Measurements from ENCODE around the gene PIK3R5. TPM values are rescaled to one million over a fixed set of nuclear protein-coding genes. Genes with fewer than 3 reads are reported as not detected.

The PIK3R5 gene
- total and polyA plus RNA-seq, 3 donors from 2014 or later = 6.1 to 14.0 (median 7.4) TPM

DNA sequence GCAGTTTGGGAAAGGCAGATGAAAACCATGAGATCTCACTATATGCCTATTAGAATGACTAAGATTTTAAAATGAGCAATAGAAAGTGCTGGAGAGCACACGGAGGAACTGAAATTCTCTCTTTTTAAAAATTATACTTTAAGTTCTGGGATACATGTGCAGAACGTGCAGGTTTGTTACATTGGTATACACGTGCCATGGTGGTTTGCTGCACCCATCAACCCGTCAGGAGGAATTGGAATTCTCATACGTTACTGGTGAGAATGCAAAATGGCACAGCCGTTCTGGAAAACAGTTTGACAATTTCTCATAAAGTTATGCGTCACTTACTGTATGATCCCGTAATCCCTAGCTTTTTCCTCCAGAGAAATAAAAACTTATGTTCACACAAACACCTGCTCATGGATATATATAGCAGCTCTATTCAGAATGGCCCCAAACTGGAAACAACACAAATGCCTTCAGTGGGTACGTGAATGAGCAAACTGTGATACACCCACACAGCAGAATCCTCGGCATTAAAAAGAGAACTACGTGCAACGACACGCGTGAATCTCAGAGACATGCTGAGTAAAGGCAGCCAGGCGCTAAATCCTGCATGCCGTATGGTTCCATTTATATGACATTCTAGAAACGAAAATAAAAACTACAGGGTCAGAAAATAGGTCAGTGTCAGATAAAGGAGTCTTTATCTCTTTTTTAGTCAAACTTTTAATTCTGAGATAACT, 109.9 kb downstream of the PIK3R5 start:
- no peak overlapping the region for H3K4me3 ChIP-seq
- TF ChIP-seq, protein P1, sequence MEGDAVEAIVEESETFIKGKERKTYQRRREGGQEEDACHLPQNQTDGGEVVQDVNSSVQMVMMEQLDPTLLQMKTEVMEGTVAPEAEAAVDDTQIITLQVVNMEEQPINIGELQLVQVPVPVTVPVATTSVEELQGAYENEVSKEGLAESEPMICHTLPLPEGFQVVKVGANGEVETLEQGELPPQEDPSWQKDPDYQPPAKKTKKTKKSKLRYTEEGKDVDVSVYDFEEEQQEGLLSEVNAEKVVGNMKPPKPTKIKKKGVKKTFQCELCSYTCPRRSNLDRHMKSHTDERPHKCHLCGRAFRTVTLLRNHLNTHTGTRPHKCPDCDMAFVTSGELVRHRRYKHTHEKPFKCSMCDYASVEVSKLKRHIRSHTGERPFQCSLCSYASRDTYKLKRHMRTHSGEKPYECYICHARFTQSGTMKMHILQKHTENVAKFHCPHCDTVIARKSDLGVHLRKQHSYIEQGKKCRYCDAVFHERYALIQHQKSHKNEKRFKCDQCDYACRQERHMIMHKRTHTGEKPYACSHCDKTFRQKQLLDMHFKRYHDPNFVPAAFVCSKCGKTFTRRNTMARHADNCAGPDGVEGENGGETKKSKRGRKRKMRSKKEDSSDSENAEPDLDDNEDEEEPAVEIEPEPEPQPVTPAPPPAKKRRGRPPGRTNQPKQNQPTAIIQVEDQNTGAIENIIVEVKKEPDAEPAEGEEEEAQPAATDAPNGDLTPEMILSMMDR (IDR thresholded peaks at IDR 0.05) = no peak
- TF ChIP-seq POLR2A (IDR thresholded peaks at IDR 0.05) = no peak
- intact Hi-C loops (cut with DNase I; ENCODE audit: low total_unique reads) = no loop called here
- no peak for DNase-seq
- H3K36me3 ChIP-seq (ENCODE audit: low read depth, missing control alignments) = no peaks in the 10 kb centered on the region
- H3K27ac ChIP-seq = no peak overlapping the region
- no peaks in the 10 kb centered on the region for H3K27me3 ChIP-seq
- WGBS, 2 donors = 80 to 81% methylated on average over 17 of the region's 17 CpGs
- H3K9me3 ChIP-seq = no peaks in the 10 kb centered on the region
- no peaks in the 10 kb centered on the region for H3K4me1 ChIP-seq

DNA sequence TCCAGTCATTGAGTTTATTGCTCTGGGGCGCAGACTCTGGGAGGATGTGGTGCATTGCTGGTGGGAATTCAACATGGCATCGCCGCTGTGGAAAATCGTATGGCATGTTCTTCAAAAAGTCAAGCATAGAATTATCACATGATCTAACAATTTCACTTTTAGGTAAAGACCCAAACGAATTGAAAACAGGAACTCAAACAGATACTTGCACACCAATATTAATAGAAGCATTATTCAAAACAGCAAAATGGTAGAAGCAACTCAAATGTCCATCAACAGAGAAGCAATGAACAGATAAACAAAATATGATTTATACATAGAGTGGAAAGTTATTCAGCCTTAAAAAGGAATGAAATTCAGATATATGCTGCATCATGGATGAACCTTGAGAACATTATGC, 113.9 kb downstream of the PIK3R5 start:
- H3K27ac ChIP-seq = no peak overlapping the region
- H3K36me3 ChIP-seq (ENCODE audit: low read depth, missing control alignments) = no peaks in the 10 kb centered on the region
- no peaks in the 10 kb centered on the region for H3K9me3 ChIP-seq
- DNase-seq = no peak
- no peaks in the 10 kb centered on the region for H3K4me1 ChIP-seq
- 60 to 71% methylated on average over 5 of the region's 5 CpGs for WGBS, 2 donors
- TF ChIP-seq POLR2A (IDR thresholded peaks at IDR 0.05) = no peak
- TF ChIP-seq, protein P1 (IDR thresholded peaks at IDR 0.05) = no peak
- intact Hi-C loops (cut with DNase I; ENCODE audit: low total_unique reads) = no loop called here
- H3K27me3 ChIP-seq = no peaks in the 10 kb centered on the region
- no peak overlapping the region for H3K4me3 ChIP-seq

DNA sequence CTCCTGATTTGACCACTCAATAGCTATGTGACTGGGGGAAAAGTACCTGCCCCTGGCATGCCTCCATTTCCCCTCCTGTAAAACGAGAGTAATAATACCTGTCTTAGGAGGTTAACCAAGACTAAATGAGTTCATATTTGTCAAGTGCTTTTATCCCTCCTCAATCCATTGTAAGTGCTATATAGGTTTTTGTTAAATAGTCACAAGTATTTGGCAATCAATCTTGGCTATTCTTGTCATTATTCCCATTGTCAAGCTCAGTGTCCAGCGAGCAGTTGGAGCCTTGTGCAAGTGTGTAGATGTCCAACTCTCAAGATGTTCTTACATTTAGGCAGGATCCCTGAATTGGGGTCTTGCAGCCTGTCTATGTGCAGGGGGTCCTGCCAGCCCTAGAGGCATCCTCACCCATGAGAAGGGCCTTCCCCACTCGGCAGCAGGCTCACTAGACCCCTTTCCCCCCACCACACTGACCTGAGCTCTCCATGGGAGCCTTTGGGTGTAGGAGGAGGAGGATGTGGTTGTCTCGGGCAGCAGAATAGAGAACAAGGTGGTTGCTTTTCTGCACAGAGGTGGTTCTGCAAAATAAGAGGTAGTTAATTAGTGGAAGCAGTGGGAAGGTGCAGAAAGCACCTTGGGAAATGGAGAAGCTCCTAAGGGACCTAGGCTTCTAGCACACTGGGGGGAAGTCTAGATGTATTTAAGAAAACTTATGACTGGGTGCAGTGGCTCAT, 116.0 kb downstream of the PIK3R5 start:
- Histone ChIP-seq H3K4me3 (no peak overlapping the region), H3K4me1 (no peaks in the 10 kb centered on the region), H3K36me3 (ENCODE audit: low read depth, missing control alignments) (no peaks in the 10 kb centered on the region), H3K27me3 (no peaks in the 10 kb centered on the region), H3K27ac (no peak overlapping the region), H3K9me3 (no peaks in the 10 kb centered on the region)
- no peak for DNase-seq
- WGBS, 2 donors = 84 to 90% methylated on average over 4 of the region's 4 CpGs
- intact Hi-C loops (cut with DNase I; ENCODE audit: low total_unique reads) = no loop called here
- no peak for TF ChIP-seq POLR2A (IDR thresholded peaks at IDR 0.05)
- TF ChIP-seq, protein P1 (IDR thresholded peaks at IDR 0.05) = no peak

DNA sequence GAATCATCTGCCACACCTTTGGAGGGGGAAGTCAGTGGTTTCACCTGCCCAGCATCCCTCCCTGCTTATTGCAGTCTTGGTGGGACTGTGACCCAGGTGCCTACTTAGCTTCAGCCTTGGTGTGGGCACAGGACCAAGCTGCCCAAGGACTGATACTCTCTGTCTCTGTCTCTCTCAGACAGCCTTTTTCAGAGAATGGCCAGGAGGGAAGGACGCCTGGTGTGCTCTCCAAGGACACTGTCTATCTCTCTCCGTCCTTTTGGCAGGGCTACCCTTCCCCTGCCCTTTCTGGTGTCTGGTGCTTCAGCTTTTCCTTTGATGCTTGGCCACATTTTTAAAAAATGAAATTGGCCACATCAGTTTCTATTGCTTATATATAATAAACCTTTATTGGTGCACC, 117.6 kb downstream of the PIK3R5 start:
- DNase-seq = no peak
- Histone ChIP-seq H3K27me3 (no peaks in the 10 kb centered on the region), H3K4me3 (no peak overlapping the region), H3K36me3 (ENCODE audit: low read depth, missing control alignments) (no peaks in the 10 kb centered on the region), H3K4me1 (no peaks in the 10 kb centered on the region), H3K27ac (no peak overlapping the region), H3K9me3 (no peaks in the 10 kb centered on the region)
- intact Hi-C loops (cut with DNase I; ENCODE audit: low total_unique reads) = no loop called here
- TF ChIP-seq, protein P1 (IDR thresholded peaks at IDR 0.05) = no peak
- TF ChIP-seq POLR2A (IDR thresholded peaks at IDR 0.05) = no peak
- 43 to 67% methylated on average over 2 of the region's 2 CpGs for WGBS, 2 donors
